Vein endothelial cell (primary cell): ENCODE data around the gene RANBP3. TPM values are rescaled to one million over a fixed set of nuclear protein-coding genes. Genes with fewer than 3 reads are reported as not detected.

Experiments
- total RNA-seq: library from RNA; depleted of rRNA; stranded (reverse); fragments of >200 nt; gene quantifications from 2 replicates; pipeline ENCODE4 v1.2.3, GENCODE V29; 2012

RANBP3 gene, protein sequence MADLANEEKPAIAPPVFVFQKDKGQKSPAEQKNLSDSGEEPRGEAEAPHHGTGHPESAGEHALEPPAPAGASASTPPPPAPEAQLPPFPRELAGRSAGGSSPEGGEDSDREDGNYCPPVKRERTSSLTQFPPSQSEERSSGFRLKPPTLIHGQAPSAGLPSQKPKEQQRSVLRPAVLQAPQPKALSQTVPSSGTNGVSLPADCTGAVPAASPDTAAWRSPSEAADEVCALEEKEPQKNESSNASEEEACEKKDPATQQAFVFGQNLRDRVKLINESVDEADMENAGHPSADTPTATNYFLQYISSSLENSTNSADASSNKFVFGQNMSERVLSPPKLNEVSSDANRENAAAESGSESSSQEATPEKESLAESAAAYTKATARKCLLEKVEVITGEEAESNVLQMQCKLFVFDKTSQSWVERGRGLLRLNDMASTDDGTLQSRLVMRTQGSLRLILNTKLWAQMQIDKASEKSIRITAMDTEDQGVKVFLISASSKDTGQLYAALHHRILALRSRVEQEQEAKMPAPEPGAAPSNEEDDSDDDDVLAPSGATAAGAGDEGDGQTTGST
- 59.7 and 59.8 TPM in 2 replicates for total RNA-seq

DNA sequence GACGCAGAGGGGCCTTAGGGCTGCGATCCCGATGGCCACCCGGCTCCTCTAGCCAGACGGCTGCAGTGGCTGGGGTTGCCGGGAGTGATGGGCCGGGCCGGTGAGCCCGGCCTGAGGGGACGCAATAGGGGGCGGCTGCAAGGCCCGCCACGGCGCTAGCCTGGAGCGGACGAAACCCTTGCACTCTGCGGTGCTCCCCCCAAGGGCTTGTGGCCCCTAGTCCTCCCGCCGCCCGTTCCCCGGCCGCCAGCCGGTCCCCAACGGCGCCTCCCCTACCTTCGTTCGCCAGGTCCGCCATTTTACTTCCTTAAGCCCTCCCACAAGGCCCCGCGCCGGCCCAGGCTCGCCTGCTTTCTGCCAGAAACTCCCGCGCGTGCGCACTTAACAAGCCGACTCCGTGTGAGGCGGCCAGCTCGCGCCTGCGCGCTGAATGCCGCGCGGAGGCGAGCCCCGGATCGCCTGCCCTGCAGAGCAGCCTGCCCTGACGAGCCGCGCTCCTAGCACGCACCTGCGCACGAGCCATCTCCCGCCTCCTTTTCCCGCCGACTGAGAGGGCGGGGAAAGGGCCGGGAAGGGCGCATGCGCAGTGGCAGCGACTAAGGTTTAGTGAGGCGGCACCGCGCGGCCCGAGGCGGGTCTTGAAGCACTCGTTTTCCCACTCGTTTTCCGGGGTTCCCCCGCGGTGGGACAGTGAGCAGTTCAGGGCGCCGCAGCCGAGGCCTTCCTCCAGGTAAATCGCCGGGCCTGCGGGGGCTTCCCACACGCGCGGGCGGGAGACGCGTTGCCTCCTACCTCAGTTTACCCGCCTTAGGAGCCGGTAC, at the start of gene RANBP3:
RANBP3 (minus strand) TSS at position 356 of the 821 bp plus-strand sequence; CDS start at position 298, 58 bp downstream.

DNA sequence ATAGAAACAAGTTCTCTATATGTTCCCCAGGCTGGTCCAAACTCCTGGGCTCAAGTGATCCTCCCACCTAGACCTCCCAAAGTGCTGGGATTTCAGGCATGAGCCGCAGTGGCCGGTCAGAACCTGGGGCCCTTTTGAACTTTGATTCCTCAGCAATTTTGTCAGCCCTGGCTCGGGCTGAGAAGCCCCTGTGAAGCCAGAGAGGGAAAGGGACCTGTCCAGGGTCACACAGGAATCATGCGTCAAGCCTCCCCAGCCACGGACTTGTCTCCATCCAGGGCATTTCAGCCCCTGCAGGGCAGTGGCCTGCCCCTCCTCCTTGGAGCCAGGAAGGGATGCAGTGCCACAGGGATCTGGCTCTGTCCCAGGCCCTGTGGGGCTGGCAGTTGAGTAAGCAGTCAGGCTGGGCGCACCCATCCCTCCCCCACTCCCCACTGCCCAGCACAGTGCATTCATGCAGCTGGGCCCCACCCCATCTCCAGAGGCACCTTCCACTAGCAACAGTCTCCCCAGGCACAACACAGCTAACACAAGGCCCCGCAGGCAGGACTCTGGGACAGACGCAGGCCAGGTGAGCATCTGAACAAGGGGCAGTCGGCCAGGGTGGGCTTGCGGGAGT, 64.1 kb downstream of the RANBP3 start, which contains the start of gene CAPS:
CAPS (plus strand) TSS at position 516 of the 619 bp plus-strand sequence. CDS start 153 bp downstream, outside the sequence.

DNA sequence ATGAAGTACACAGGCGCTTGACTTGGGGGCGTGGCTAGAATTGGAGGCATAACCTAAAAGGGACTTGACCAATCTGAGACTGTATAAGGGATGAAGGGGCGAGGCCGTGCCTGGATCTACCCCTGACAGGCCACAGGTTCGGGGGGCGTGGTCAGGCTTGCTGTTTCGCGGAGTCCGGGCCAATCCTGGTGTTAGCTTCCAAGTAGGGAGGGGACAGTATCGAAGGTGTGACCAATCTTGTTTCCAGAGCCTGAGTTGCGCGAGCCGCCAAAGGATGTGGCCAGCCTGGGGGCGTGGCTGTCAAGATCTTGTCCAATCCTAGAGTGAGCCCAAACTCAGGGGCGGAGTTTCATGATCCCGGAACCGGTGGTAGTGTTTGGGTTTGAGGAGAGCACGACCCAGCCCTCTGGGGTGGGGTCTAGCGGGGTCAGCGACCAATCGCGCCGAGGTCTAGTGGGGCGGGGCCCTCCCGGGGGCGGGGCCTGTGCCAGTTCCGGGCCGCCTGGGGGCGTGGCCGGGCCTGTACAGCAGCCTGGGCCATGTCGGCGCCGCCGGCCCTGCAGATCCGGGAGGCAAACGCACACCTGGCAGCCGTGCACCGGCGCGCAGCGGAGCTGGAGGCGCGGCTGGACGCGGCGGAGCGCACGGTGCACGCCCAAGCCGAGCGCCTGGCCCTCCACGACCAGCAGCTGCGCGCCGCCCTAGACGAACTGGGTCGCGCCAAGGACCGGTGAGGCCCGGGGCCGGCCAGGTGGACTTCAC, 73.4 kb downstream of the RANBP3 start, which contains the start of gene VMAC:
VMAC (plus strand) TSS at position 521 of the 762 bp plus-strand sequence; CDS start at position 540, 19 bp downstream.

DNA sequence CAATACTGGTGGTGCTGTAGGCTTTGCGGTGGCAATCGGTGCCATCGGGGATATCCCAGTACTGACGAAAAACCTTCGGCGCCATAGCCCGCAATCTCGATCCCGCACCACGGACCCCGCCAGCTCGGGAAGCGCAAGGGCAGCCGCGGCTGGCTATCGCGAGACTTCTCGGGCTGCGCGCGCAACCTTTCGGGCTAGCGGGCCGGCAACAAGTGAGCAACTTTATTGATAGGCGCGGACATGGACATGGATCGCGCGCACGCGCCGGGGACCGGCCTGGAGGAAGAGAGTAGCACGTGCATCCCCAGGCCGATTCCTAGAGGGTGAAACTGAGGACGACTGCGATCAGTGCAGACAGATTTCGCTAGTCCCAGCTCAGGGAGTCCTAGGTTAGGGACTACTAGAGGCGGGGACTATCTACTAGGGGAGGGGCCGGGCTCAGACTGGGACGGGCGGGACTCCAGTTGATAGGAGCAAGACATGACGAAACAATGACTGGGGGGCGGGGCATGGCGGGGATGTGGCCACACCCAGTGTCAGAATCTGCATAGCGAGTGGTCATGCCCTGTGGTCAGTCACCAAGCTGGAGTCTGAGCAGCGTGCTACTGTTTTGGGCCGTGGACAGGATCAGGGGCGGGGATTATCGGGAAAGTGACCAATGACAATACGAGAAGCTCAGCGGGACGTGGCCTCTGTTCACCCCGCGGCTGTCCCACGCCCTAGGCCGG, 74.2 kb downstream of the RANBP3 start, which contains the start of gene NDUFA11:
NDUFA11 (minus strand) TSS at position 167 of the 728 bp plus-strand sequence; CDS start at position 85, 82 bp downstream.

Other genes starting within 250 kb of the RANBP3 start
- gene PRR22, start 193.4 kb downstream of the RANBP3 start, total RNA-seq: 0.57 and 0.65 TPM in 2 replicates
- gene DUS3L, start 187.0 kb downstream of the RANBP3 start, total RNA-seq: 32.0 and 37.2 TPM in 2 replicates
- gene NRTN, start 173.1 kb downstream of the RANBP3 start, total RNA-seq: not detected in 2 replicates
- not detected in 2 replicates for gene FUT6, start 138.4 kb downstream of the RANBP3 start, total RNA-seq
- not detected in 2 replicates for gene FUT3, start 126.7 kb downstream of the RANBP3 start, total RNA-seq
- gene FUT5, start 107.6 kb downstream of the RANBP3 start, total RNA-seq: not detected in 2 replicates
- 321 and 385 TPM in 2 replicates for gene NDUFA11, start 74.3 kb downstream of the RANBP3 start, total RNA-seq
- gene VMAC, start 73.3 kb downstream of the RANBP3 start, total RNA-seq: 6.9 and 9.1 TPM in 2 replicates
- 2.3 and 2.5 TPM in 2 replicates for gene CAPS, start 63.9 kb downstream of the RANBP3 start, total RNA-seq
- 9.1 and 9.8 TPM in 2 replicates for gene RFX2, start 132.4 kb upstream of the RANBP3 start, total RNA-seq
- gene ACSBG2, start 157.5 kb upstream of the RANBP3 start, total RNA-seq: not detected in 2 replicates